SJSA1 (cell line): ENCODE results near the gene MVP. TPM values are rescaled to one million over a fixed set of nuclear protein-coding genes. Genes with fewer than 3 reads are reported as not detected.
A peak's percentile ranks its signal among the peaks of the same experiment; 100 is the strongest.
"Not testable (repeated sequence)": the region's sequence is repeated elsewhere in the genome, so short reads cannot be mapped to it uniquely, and the experiment has no call there.

Experiments used
- DNase-seq, 2 experiments: peaks; one replicate each; pipeline ENCODE4 v3.0.0-alpha.2; 2015 to 2020; ENCODE audit warnings: low spot score in 2 of 2, low read depth in 1 of 2
- H3K27ac ChIP-seq: fragments of 250-450 bp; sonication (Bioruptor Pico); 2 replicates; pipeline ENCODE4 v1.5.1; 2020; ENCODE audit warnings: mild to moderate bottlenecking, moderate library complexity
- H3K27me3 ChIP-seq: fragments of 250-450 bp; sonication (Bioruptor Pico); replicated peaks from 2 replicates; pipeline ENCODE4 v1.5.1; 2020; ENCODE audit warnings: mild to moderate bottlenecking, moderate library complexity
- H3K36me3 ChIP-seq: fragments of 250-450 bp; sonication (Bioruptor Pico); 2 replicates; pipeline ENCODE4 v1.5.1; 2020; ENCODE audit warnings: mild to moderate bottlenecking
- H3K4me1 ChIP-seq: fragments of 250-450 bp; sonication (Bioruptor Pico); replicated peaks from 2 replicates; pipeline ENCODE4 v1.6.1; 2021; ENCODE audit warnings: mild to moderate bottlenecking
- H3K4me3 ChIP-seq: fragments of 250-450 bp; sonication (Bioruptor Pico); 2 replicates; pipeline ENCODE4 v1.5.1; 2020; ENCODE audit warnings: mild to moderate bottlenecking
- H3K9me3 ChIP-seq: fragments of 250-450 bp; sonication (Bioruptor Pico); replicated peaks from 2 replicates; pipeline ENCODE4 v1.5.1; 2020; ENCODE audit warnings: mild to moderate bottlenecking
- total RNA-seq: library from RNA; depleted of rRNA; stranded (reverse); fragments of >200 nt; shearing (Covaris generic); gene quantifications from 2 replicates; pipeline ENCODE4 v1.2.3, GENCODE V29; 2014

The MVP gene
- total RNA-seq, 1 experiment from 2014 or later, result 138 TPM

GRCh38 chr16:29833219-29833618 is 13.0 kb downstream of the MVP start:
- H3K4me3 ChIP-seq, DNase-seq, H3K27me3 ChIP-seq, H3K27ac ChIP-seq, H3K4me1 ChIP-seq, H3K9me3 ChIP-seq: not testable (repeated sequence)
- H3K36me3 ChIP-seq, result peaks cover 44% of the 10 kb centered on the region

GRCh38 chr16:29834079-29834478 is 13.8 kb downstream of the MVP start:
- Histone ChIP-seq H3K36me3 (peaks cover 50% of the 10 kb centered on the region), H3K27ac (no peak overlapping the region), H3K27me3 (no peaks in the 10 kb centered on the region), H3K4me3 (no peak overlapping the region), H3K4me1 (no peaks in the 10 kb centered on the region), H3K9me3 (no peaks in the 10 kb centered on the region)
- no peak for DNase-seq

GRCh38 chr16:29835926-29836325 is 15.7 kb downstream of the MVP start:
- Histone ChIP-seq H3K4me1 (no peaks in the 10 kb centered on the region), H3K36me3 (peaks cover 63% of the 10 kb centered on the region), H3K9me3 (no peaks in the 10 kb centered on the region), H3K27ac (no peak overlapping the region), H3K27me3 (no peaks in the 10 kb centered on the region), H3K4me3 (no peak overlapping the region)
- no peak for DNase-seq

GRCh38 chr16:29836623-29837022 is 16.4 kb downstream of the MVP start:
- H3K36me3 ChIP-seq, result peaks cover 61% of the 10 kb centered on the region
- no peak overlapping the region for H3K27ac ChIP-seq
- DNase-seq, result no peak
- no peaks in the 10 kb centered on the region for H3K27me3 ChIP-seq
- no peak overlapping the region for H3K4me3 ChIP-seq
- H3K9me3 ChIP-seq, result no peaks in the 10 kb centered on the region
- H3K4me1 ChIP-seq, result no peaks in the 10 kb centered on the region

GRCh38 chr16:29837841-29838240 is 17.6 kb downstream of the MVP start:
- no peaks in the 10 kb centered on the region for H3K9me3 ChIP-seq
- H3K36me3 ChIP-seq, result peaks cover 65% of the 10 kb centered on the region
- H3K4me3 ChIP-seq, result no peak overlapping the region
- H3K4me1 ChIP-seq, result no peaks in the 10 kb centered on the region
- no peaks in the 10 kb centered on the region for H3K27me3 ChIP-seq
- DNase-seq, result no peak
- no peak overlapping the region for H3K27ac ChIP-seq

GRCh38 chr16:29839822-29840221 is 19.6 kb downstream of the MVP start:
- no peak overlapping the region for H3K27ac ChIP-seq
- no peak overlapping the region for H3K4me3 ChIP-seq
- DNase-seq, result no peak
- no peaks in the 10 kb centered on the region for H3K27me3 ChIP-seq
- H3K9me3 ChIP-seq, result no peaks in the 10 kb centered on the region
- H3K36me3 ChIP-seq, result peaks cover 69% of the 10 kb centered on the region
- no peaks in the 10 kb centered on the region for H3K4me1 ChIP-seq

- H3K9me3 ChIP-seq, result no peaks in the 10 kb centered on the region
- no peaks in the 10 kb centered on the region for H3K4me1 ChIP-seq
- no peak for DNase-seq
- H3K36me3 ChIP-seq, result peaks cover 68% of the 10 kb centered on the region
- H3K4me3 ChIP-seq, result no peak overlapping the region
- H3K27me3 ChIP-seq, result no peaks in the 10 kb centered on the region
- no peak overlapping the region for H3K27ac ChIP-seq
Measured at GRCh38 chr16:29840240-29840639, 20.0 kb downstream of the MVP start.

- H3K9me3 ChIP-seq, result no peaks in the 10 kb centered on the region
- H3K36me3 ChIP-seq, result peaks cover 75% of the 10 kb centered on the region
- no peaks in the 10 kb centered on the region for H3K27me3 ChIP-seq
- no peak overlapping the region for H3K4me3 ChIP-seq
- DNase-seq, result no peak
- no peaks in the 10 kb centered on the region for H3K4me1 ChIP-seq
- no peak overlapping the region for H3K27ac ChIP-seq
Measured at GRCh38 chr16:29841631-29842030, 21.4 kb downstream of the MVP start.

- no peaks in the 10 kb centered on the region for H3K4me1 ChIP-seq
- no peaks in the 10 kb centered on the region for H3K27me3 ChIP-seq
- no peak overlapping the region for H3K4me3 ChIP-seq
- no peak for DNase-seq
- no peak overlapping the region for H3K27ac ChIP-seq
- H3K9me3 ChIP-seq, result no peaks in the 10 kb centered on the region
- H3K36me3 ChIP-seq, result peaks cover 78% of the 10 kb centered on the region
Measured at GRCh38 chr16:29842732-29843346, 22.6 kb downstream of the MVP start.

- no peaks in the 10 kb centered on the region for H3K9me3 ChIP-seq
- no peaks in the 10 kb centered on the region for H3K27me3 ChIP-seq
- H3K4me1 ChIP-seq, result peaks cover 5% of the 10 kb centered on the region; the same call in 1 of the 2 replicates
- no peak for DNase-seq
- no peak overlapping the region for H3K27ac ChIP-seq
- no peak overlapping the region for H3K4me3 ChIP-seq
- H3K36me3 ChIP-seq, result peaks cover 80% of the 10 kb centered on the region
Measured at GRCh38 chr16:29843931-29844330, 23.7 kb downstream of the MVP start.

GRCh38 chr16:29844575-29845331 is 24.5 kb downstream of the MVP start:
- H3K9me3 ChIP-seq, result no peaks in the 10 kb centered on the region
- H3K27me3 ChIP-seq, result no peaks in the 10 kb centered on the region
- peaks cover 5% of the 10 kb centered on the region; the same call in 1 of the 2 replicates for H3K4me1 ChIP-seq
- no peak for DNase-seq
- peaks cover 75% of the 10 kb centered on the region for H3K36me3 ChIP-seq
- H3K27ac ChIP-seq, result no peak overlapping the region
- no peak overlapping the region for H3K4me3 ChIP-seq

- DNase-seq, result no peak
- H3K9me3 ChIP-seq, result no peaks in the 10 kb centered on the region
- H3K27me3 ChIP-seq, result no peaks in the 10 kb centered on the region
- H3K4me1 ChIP-seq, result peaks cover 5% of the 10 kb centered on the region; the same call in 1 of the 2 replicates
- peaks cover 66% of the 10 kb centered on the region for H3K36me3 ChIP-seq
- no peak overlapping the region for H3K27ac ChIP-seq
- H3K4me3 ChIP-seq, result no peak overlapping the region
Measured at GRCh38 chr16:29845656-29846055, 25.4 kb downstream of the MVP start.

GRCh38 chr16:29848420-29849297 is 28.4 kb downstream of the MVP start:
- peaks cover 47% of the 10 kb centered on the region for H3K36me3 ChIP-seq
- no peaks in the 10 kb centered on the region for H3K9me3 ChIP-seq
- peaks cover 5% of the 10 kb centered on the region; the same call in 1 of the 2 replicates for H3K4me1 ChIP-seq
- DNase-seq, result peak; percentile 42 to 80
- no peak overlapping the region for H3K27ac ChIP-seq
- H3K27me3 ChIP-seq, result no peaks in the 10 kb centered on the region
- H3K4me3 ChIP-seq, result no peak overlapping the region

GRCh38 chr16:29849505-29849904 is 29.2 kb downstream of the MVP start:
- Histone ChIP-seq H3K27ac (no peak overlapping the region), H3K4me3 (no peak overlapping the region), H3K36me3 (peaks cover 39% of the 10 kb centered on the region), H3K27me3 (no peaks in the 10 kb centered on the region), H3K4me1 (peaks cover 5% of the 10 kb centered on the region; the same call in 1 of the 2 replicates), H3K9me3 (no peaks in the 10 kb centered on the region)
- DNase-seq, result no peak
